CD14-positive monocyte (primary cell): ENCODE results near the gene GNB2. TPM values are rescaled to one million over a fixed set of nuclear protein-coding genes. Genes with fewer than 3 reads are reported as not detected.

Experiments used
- DNase-seq, 3 donors: peaks; one replicate each; pipeline ENCODE4 v3.0.0-alpha.2; 2011 to 2022
- H2AFZ ChIP-seq: 2 replicates; pipeline ENCODE4 v1.6.0; 2012; ENCODE audit warnings: mild to moderate bottlenecking, low read depth, low read length, inconsistent platforms; ENCODE audit not compliant: insufficient read depth, poor library complexity, severe bottlenecking
- H3K27ac ChIP-seq, 2 donors: 1 replicate in 1 of 2; 2 replicates in 1 of 2; pipeline ENCODE4 v1.5.1; 2012 to 2013; ENCODE audit warnings: low read length in 2 of 2, control low read depth in 1 of 2, inconsistent platforms in 1 of 2, low read depth in 1 of 2, mild to moderate bottlenecking in 1 of 2
- H3K27me3 ChIP-seq, 2 donors: one replicate each; pipeline versions ENCODE4 v1.6.0 to v1.6.1; 2011 to 2013; ENCODE audit warnings: low read length in 2 of 2; ENCODE audit not compliant: control insufficient read depth in 2 of 2, insufficient read depth in 2 of 2
- H3K36me3 ChIP-seq, 2 donors: replicated peaks in 1 of 2; 1 replicate in 1 of 2; 2 replicates in 1 of 2; pipeline versions ENCODE4 v1.5.1 to v1.6.1; 2012 to 2013; ENCODE audit warnings: low read length in 2 of 2, control low read depth in 1 of 2, inconsistent platforms in 1 of 2, mild to moderate bottlenecking in 1 of 2; ENCODE audit not compliant: insufficient read depth in 2 of 2, control insufficient read depth in 1 of 2
- H3K4me1 ChIP-seq, 2 donors: 1 replicate in 1 of 2; 2 replicates in 1 of 2; pipeline versions ENCODE4 v1.5.1 to v1.6.1; 2012 to 2013; ENCODE audit warnings: low read length in 2 of 2, control low read depth in 1 of 2, inconsistent platforms in 1 of 2, mild to moderate bottlenecking in 1 of 2, moderate library complexity in 1 of 2; ENCODE audit not compliant: insufficient read depth in 2 of 2, control insufficient read depth in 1 of 2
- H3K4me2 ChIP-seq: replicated peaks from 2 replicates; pipeline ENCODE3; 2012; ENCODE audit warnings: low read length, moderate library complexity, mild to moderate bottlenecking; ENCODE audit not compliant: poor library complexity, severe bottlenecking; ENCODE audit errors: extremely low read depth
- H3K4me3 ChIP-seq, 3 experiments: fragments of 200-600 bp in 1 of 3; sonication (generic) in 1 of 3; replicated peaks in 1 of 3; 1 replicate in 2 of 3; 2 replicates in 1 of 3; pipeline ENCODE4 v1.5.1; 2011 to 2013; ENCODE audit warnings: low read length in 3 of 3, mild to moderate bottlenecking in 3 of 3, control low read depth in 2 of 3, low read depth in 2 of 3, inconsistent platforms in 1 of 3, moderate library complexity in 1 of 3
- H3K79me2 ChIP-seq: 2 replicates; pipeline ENCODE4 v1.6.0; 2012; ENCODE audit warnings: mild to moderate bottlenecking, control low read depth, inconsistent platforms, low read length, moderate library complexity; ENCODE audit not compliant: insufficient read depth
- H3K9ac ChIP-seq: 2 replicates; pipeline ENCODE4 v1.6.0; 2017; ENCODE audit warnings: low read length, mild to moderate bottlenecking; ENCODE audit not compliant: insufficient read depth, poor library complexity, severe bottlenecking
- H3K9me3 ChIP-seq, 2 donors: replicated peaks in 1 of 2; 1 replicate in 1 of 2; 2 replicates in 1 of 2; pipeline versions ENCODE4 v1.5.1 to v1.6.1; 2012 to 2013; ENCODE audit warnings: low read length in 2 of 2, control low read depth in 1 of 2; ENCODE audit not compliant: control insufficient read depth in 1 of 2, insufficient read depth in 1 of 2
- H4K20me1 ChIP-seq: 2 replicates; pipeline ENCODE4 v1.6.0; 2012; ENCODE audit warnings: mild to moderate bottlenecking, low read length, control low read depth, moderate library complexity; ENCODE audit not compliant: insufficient read depth
- H3K27ac Mint-ChIP-seq, 7 donors: one replicate each; pipeline ENCODE4 v1.8.0; 2020; ENCODE audit warnings: mild to moderate bottlenecking in 7 of 7, mixed read lengths in 7 of 7, moderate library complexity in 6 of 7, inconsistent platforms in 2 of 7
- H3K27me3 Mint-ChIP-seq, 3 donors: one replicate each; pipeline ENCODE4 v1.8.0; 2021 to 2022; ENCODE audit warnings: low read depth in 3 of 3, mild to moderate bottlenecking in 3 of 3, mixed read lengths in 3 of 3, moderate library complexity in 3 of 3, inconsistent platforms in 1 of 3
- H3K36me3 Mint-ChIP-seq, 2 donors: one replicate each; pipeline ENCODE4 v1.8.0; 2020; ENCODE audit warnings: mixed read lengths in 2 of 2, inconsistent platforms in 1 of 2, mild to moderate bottlenecking in 1 of 2
- H3K4me1 Mint-ChIP-seq: one replicate; pipeline ENCODE4 v1.8.0; 2020; ENCODE audit warnings: mild to moderate bottlenecking, mixed read lengths
- H3K4me3 Mint-ChIP-seq, 2 donors: one replicate each; pipeline ENCODE4 v1.8.0; 2020; ENCODE audit warnings: mild to moderate bottlenecking in 2 of 2, mixed read lengths in 2 of 2, moderate library complexity in 1 of 2
- H3K9me3 Mint-ChIP-seq, 7 donors: one replicate each; pipeline ENCODE4 v1.8.0; 2020 to 2022; ENCODE audit warnings: mixed read lengths in 7 of 7, mild to moderate bottlenecking in 6 of 7, moderate library complexity in 6 of 7, inconsistent platforms in 2 of 7
- CTCF ChIP-seq: fragments of 200-600 bp; IDR thresholded peaks from one replicate; pipeline ENCODE4 v1.8.0; 2022; ENCODE audit warnings: antibody characterized with exemption, mild to moderate bottlenecking
- WGBS: methylation state at CpG from one replicate; pipeline ENCODE4 v1.1.5; 2013; ENCODE audit warnings: missing lambda C conversion rate; ENCODE audit not compliant: insufficient coverage; 5-methylcytosine and 5-hydroxymethylcytosine counted together
- intact Hi-C, 2 donors: fragments of 100-400 bp; cut with micrococcal nuclease; formaldehyde crosslinking; loops; one replicate each; pipeline versions ENCODE4 v1.15.0 to v1.15.1; 2023
- polyA plus RNA-seq, 3 donors: library from polyadenylated mRNA; depleted of rRNA in 1 of 3; unstranded in 2 of 3; stranded (reverse) in 1 of 3; fragments of 300-500 nt in 2 of 3; fragments of >200 nt in 1 of 3; fragmentation: Illumina TruSeq in 2 of 3; gene quantifications; 1 replicate in 2 of 3; 2 replicates in 1 of 3; pipeline ENCODE4 v1.2.3, GENCODE V29; 2012 to 2021

The GNB2 gene
- polyA plus RNA-seq, 3 donors = 90.0 to 436 (median 94.6) TPM

DNA sequence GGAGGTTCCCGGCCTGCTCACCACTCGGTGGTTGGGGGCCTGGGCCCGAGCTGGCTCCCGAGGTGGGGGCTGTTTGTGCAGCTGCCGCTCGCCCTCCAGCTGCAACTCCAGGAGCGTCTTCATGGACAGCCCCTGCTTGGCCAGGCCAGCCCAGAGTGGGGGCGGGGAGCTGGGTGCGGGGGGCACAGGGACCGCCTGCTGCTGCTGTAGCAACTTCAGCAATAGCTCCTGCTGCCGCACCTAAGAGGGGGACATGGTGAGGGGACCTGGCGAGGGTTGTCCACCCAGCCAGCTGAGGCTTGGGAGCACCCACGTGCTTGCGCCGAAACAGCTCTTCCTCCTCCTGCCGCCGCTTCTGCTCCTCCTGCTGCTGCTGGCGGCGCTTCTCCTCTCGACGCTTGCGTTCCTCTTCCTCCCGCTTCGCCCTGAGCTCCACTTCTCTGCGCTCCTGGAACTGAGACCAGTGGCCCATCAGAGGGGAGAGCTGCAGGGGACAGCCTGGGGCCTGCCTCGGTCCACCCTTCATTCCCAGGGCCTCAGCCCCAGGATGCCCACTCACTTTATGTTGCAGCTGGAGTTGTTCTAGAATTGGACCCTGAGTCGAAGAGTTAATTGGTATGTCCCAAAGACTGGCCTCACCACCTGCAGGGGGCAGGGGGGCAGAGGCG is 9.6 kb downstream of the GNB2 start:
- peaks cover 0 to 2% (median 0%) of the 10 kb centered on the region in 3 donors for H3K27me3 Mint-ChIP-seq
- H3K79me2 ChIP-seq = peaks cover 9% of the 10 kb centered on the region
- H3K9me3 Mint-ChIP-seq = peaks cover 0 to 1% (median 0%) of the 10 kb centered on the region in 7 donors
- intact Hi-C loops = no loop called here
- H3K4me2 ChIP-seq = no peak overlapping the region
- H3K4me3 ChIP-seq = no peak overlapping the region
- no peak for DNase-seq
- 89% methylated on average over 26 of the region's 28 CpGs for WGBS
- no peaks in the 10 kb centered on the region for H3K27me3 ChIP-seq
- no peak overlapping the region for H3K4me3 Mint-ChIP-seq
- peak overlapping the region in 2 of 7 donors; percentile 77 to 87 for H3K27ac Mint-ChIP-seq
- TF ChIP-seq CTCF = no peak
- no peak overlapping the region for H3K9ac ChIP-seq
- peaks cover 22% of the 10 kb centered on the region for H3K4me1 Mint-ChIP-seq
- H3K4me1 ChIP-seq = peaks cover 28 to 30% of the 10 kb centered on the region in 2 donors
- H2AFZ ChIP-seq = no peak overlapping the region
- no peak overlapping the region for H3K27ac ChIP-seq
- peaks cover 99% of the 10 kb centered on the region for H4K20me1 ChIP-seq
- no peaks in the 10 kb centered on the region for H3K9me3 ChIP-seq
- H3K36me3 Mint-ChIP-seq = peaks cover 46 to 85% of the 10 kb centered on the region in 2 donors
- H3K36me3 ChIP-seq = peaks cover 87 to 88% of the 10 kb centered on the region in 2 donors

DNA sequence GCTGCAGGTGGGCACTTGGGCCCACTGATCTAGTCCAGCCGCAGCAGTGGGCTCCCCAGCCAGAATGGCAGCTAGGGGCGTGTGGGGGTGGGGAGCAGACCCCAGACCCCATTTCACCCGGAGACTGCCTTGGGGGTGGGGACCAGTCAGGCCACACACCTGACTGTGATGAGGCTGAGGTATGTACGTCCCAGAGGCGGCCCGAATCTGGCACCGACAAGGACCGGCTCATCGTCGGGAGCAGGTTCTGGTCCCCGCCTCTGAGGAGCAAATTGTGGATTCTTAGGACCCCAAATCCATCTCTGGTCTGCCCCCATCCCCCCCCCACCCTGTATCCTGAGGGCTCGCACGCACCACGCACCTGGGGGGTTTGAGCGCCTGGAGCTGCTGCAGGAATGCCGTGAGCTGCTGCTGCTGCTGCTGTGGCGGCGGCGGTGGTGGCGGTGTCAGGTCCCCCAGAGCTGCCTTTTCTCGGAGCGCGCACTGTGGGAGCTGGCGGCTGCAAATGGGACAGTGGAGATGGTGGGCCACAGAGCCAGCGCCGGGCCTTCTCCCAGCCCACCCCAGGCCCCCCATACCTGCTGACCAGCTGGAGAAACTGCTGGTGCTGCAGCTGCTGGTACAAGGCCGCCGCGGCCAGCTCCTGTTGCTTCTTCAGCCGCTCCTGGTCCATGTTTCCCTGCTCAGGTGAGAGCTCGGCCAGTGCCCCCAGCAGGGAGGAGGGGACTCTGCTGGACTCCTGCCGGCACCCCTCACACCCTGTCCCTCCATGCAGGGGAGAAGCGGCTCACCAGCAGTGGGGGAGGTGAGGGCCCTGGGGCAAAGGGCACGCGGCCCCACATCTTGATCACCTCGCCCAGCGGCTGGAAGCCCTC is 10.4 kb downstream of the GNB2 start:
- no peak for DNase-seq
- Histone ChIP-seq H3K9me3 (no peaks in the 10 kb centered on the region), H3K27me3 (no peaks in the 10 kb centered on the region), H4K20me1 (peaks cover 99% of the 10 kb centered on the region), H3K36me3 (peaks cover 87 to 88% of the 10 kb centered on the region in 2 donors), H3K9ac (no peak overlapping the region), H3K4me2 (no peak overlapping the region), H3K79me2 (peaks cover 12% of the 10 kb centered on the region), H3K27ac (no peak overlapping the region), H3K4me1 (peaks cover 20 to 22% of the 10 kb centered on the region in 2 donors), H2AFZ (no peak overlapping the region), H3K4me3 (no peak overlapping the region)
- Mint-ChIP-seq H3K27ac (no peak overlapping the region), H3K9me3 (peaks cover 0 to 1% (median 0%) of the 10 kb centered on the region in 7 donors), H3K36me3 (peaks cover 47 to 88% of the 10 kb centered on the region in 2 donors), H3K27me3 (no peaks in the 10 kb centered on the region), H3K4me1 (peaks cover 19% of the 10 kb centered on the region), H3K4me3 (no peak overlapping the region)
- intact Hi-C loops = no loop called here
- 95% methylated on average over 26 of the region's 37 CpGs for WGBS
- TF ChIP-seq CTCF = no peak
